Uterus (tissue), 2 donors: ENCODE results near the gene NAP1L4.

Experiments
- POLR2A ChIP-seq, 2 donors: fragments of 450-650 bp; IDR thresholded peaks; one replicate each; pipeline ENCODE4 v1.6.1; 2016; ENCODE audit warnings: antibody characterized with exemption in 2 of 2, mild to moderate bottlenecking in 1 of 2, moderate library complexity in 1 of 2
- TF ChIP-seq, protein P1 (sequence below), 4 experiments: fragments of 200-600 bp in 2 of 4; fragments of 450-650 bp in 2 of 4; sonication (generic) in 2 of 4; IDR thresholded peaks; one replicate each; pipeline ENCODE4 v1.5.1; 2016 to 2019; ENCODE audit warnings: antibody characterized with exemption in 4 of 4, mild to moderate bottlenecking in 2 of 4, moderate library complexity in 1 of 4

DNA sequence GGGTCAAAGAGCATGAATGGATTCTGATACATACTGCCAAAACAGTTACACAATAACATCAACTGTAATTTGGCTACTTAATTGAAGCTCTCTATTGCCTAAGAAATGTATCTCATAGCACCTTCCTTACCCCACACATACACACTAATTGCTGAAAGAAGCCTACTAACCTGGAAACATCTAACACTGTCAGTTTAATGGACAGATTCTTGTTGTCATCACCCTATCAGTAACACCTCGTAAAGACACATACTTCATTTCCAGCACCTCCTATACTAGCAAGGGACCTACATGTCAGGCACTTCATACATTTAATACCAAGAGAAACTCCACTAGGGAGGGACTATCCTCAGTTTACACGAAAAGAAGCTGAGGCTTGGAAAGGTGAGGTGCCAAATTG, 9.9 kb downstream of the NAP1L4 start:
- TF ChIP-seq, protein P1, sequence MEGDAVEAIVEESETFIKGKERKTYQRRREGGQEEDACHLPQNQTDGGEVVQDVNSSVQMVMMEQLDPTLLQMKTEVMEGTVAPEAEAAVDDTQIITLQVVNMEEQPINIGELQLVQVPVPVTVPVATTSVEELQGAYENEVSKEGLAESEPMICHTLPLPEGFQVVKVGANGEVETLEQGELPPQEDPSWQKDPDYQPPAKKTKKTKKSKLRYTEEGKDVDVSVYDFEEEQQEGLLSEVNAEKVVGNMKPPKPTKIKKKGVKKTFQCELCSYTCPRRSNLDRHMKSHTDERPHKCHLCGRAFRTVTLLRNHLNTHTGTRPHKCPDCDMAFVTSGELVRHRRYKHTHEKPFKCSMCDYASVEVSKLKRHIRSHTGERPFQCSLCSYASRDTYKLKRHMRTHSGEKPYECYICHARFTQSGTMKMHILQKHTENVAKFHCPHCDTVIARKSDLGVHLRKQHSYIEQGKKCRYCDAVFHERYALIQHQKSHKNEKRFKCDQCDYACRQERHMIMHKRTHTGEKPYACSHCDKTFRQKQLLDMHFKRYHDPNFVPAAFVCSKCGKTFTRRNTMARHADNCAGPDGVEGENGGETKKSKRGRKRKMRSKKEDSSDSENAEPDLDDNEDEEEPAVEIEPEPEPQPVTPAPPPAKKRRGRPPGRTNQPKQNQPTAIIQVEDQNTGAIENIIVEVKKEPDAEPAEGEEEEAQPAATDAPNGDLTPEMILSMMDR (IDR thresholded peaks at IDR 0.05) = no peak
- no peak for TF ChIP-seq POLR2A (IDR thresholded peaks at IDR 0.05)
